Ovary (tissue), 9 donors: Measurements from ENCODE around the gene XXYLT1. TPM values are rescaled to one million over a fixed set of nuclear protein-coding genes. Genes with fewer than 3 reads are reported as not detected.

ENCODE experiments used
- DNase-seq, 5 donors: peaks; one replicate each; pipeline ENCODE4 v3.0.0-alpha.2; 2019 to 2020
- H3K27ac ChIP-seq, 2 donors: fragments of 200-600 bp; one replicate each; pipeline versions ENCODE4 v1.5.1 to v1.8.0; 2019 to 2022
- H3K27me3 ChIP-seq: fragments of 200-600 bp; one replicate; pipeline ENCODE4 v1.8.0; 2022
- H3K36me3 ChIP-seq: fragments of 200-600 bp; sonication (generic); one replicate; pipeline ENCODE4 v1.5.1; 2019
- H3K4me1 ChIP-seq: one replicate; pipeline ENCODE4 v1.8.1; 2013; ENCODE audit warnings: mild to moderate bottlenecking, moderate library complexity; ENCODE audit not compliant: insufficient read depth
- H3K4me3 ChIP-seq: fragments of 200-600 bp; sonication (generic); one replicate; pipeline ENCODE4 v1.5.1; 2017
- H3K9me3 ChIP-seq, 2 donors: fragments of 200-600 bp in 1 of 2; sonication (generic) in 1 of 2; one replicate each; pipeline versions ENCODE4 v1.5.1 to v1.8.1; 2013 to 2019; ENCODE audit warnings: mild to moderate bottlenecking in 1 of 2, moderate library complexity in 1 of 2
- CTCF ChIP-seq, 3 donors: fragments of 450-650 bp in 2 of 3; fragments of 200-600 bp in 1 of 3; IDR thresholded peaks; one replicate each; pipeline versions ENCODE4 v1.5.1 to v1.8.0; 2016 to 2022; ENCODE audit warnings: antibody characterized with exemption in 3 of 3, mild to moderate bottlenecking in 1 of 3
- EP300 ChIP-seq: sonication (generic); formaldehyde crosslinking; IDR thresholded peaks from one replicate; pipeline ENCODE4 v1.6.1; 2017; ENCODE audit warnings: antibody characterized with exemption
- POLR2A ChIP-seq: fragments of 450-650 bp; IDR thresholded peaks from one replicate; pipeline ENCODE4 v1.6.1; 2017; ENCODE audit warnings: antibody characterized with exemption, mild to moderate bottlenecking, moderate library complexity
- WGBS, 3 donors: extraction: QIAGEN DNeasy Blood & Tissue Kit in 1 of 3; methylation state at CpG; one replicate each; pipeline versions ENCODE4 v1.1.5 to v1.1.7; 2013 to 2017; 5-methylcytosine and 5-hydroxymethylcytosine counted together
- intact Hi-C, 4 donors: fragments of 100-400 bp; cut with DNase I; formaldehyde crosslinking; loops; one replicate each; pipeline versions ENCODE4 v1.11.0 to v1.15.1; 2022 to 2023
- polyA plus RNA-seq, 2 donors: library from polyadenylated mRNA; stranded (reverse); fragments of 200-250 nt in 1 of 2; fragments of 350-450 nt in 1 of 2; fragmentation: Illumina TruSeq in 1 of 2; extraction: RNeasy Lipid Tissue Mini Kit (QIAGEN cat#74804) in 1 of 2; gene quantifications; one replicate each; pipeline ENCODE4 v1.2.3, GENCODE V29; 2013 to 2014
- total RNA-seq, 7 donors: library from RNA; depleted of rRNA in 2 of 7; stranded (reverse); fragments of >200 nt in 2 of 7; fragmentation: NEBNext Ultra II Directional in 3 of 7; extraction: Animal tissue kit (Norgen Biotek cat#: 25700) in 3 of 7; gene quantifications; one replicate each; pipeline versions ENCODE4 v1.1.0 to v1.2.4, GENCODE V29; 2016 to 2023
- donor health status: DM: no; HTN: no; CAD: no; lungs with moderate emphysema.
- donor health status: DM: no; HTN: no; CAD: no.
- donor health status: Bipolar disorder and iron deficiency.
- donor health status: DM: yes; HTN: yes; CAD: no.
- donor health status: DM: no; HTN: no; CAD: no.
- donor health status: DM: yes; HTN: yes; CAD: no.

XXYLT1 gene
- total and polyA plus RNA-seq, 9 donors, result 5.6 to 13.6 (median 10.2) TPM

DNA sequence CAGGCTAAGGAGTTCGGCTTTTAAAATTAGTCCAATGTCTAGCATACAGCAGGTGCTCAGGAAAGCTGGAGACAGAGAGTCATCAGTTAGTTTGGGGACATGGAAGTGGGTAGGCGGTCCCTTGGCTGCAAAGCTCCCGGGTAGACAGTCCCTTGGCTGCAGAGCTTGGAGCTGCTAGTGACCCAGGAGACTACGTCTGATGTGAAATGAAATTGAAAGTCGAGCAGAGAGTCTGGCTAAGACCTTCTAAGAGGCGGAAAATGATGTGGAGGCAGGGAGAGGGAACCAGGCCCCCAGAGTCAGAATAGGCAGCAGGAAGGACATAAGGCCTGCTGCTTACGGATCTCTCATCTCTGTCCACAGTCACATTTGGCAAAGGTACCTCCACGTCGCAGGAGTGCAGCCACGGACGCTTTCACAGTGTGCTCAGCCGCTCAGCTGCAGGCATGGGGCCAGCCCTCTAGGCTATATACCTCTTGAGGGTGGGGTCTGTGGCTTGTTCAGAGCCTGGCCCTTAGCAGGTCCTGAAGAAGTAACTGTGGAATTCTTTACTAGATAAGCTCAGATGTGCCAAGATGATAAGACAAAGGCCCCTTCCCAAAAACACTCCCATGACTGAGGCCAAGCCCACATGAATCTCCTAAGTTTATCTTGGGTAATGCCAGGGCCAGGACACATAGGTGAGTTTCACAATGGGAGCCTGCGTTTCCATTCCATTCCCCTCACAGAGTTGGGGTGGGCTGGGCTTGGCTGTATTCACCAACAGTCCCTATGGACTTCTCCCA lies 131.7 kb downstream of the XXYLT1 start:
- H3K27me3 ChIP-seq, result no peaks in the 10 kb centered on the region
- TF ChIP-seq POLR2A, result no peak
- no peak for TF ChIP-seq EP300
- no peak for TF ChIP-seq CTCF (IDR thresholded peaks at IDR 0.05)
- intact Hi-C loops, result no loop called here
- H3K36me3 ChIP-seq, result no peaks in the 10 kb centered on the region
- H3K4me1 ChIP-seq, result peaks cover 2% of the 10 kb centered on the region
- WGBS, 3 donors, result 88 to 92% (median 91%) methylated on average over 13 of the region's 13 CpGs
- H3K4me3 ChIP-seq, result no peak overlapping the region
- H3K9me3 ChIP-seq, result no peaks in the 10 kb centered on the region
- H3K27ac ChIP-seq, result no peak overlapping the region
- no peak for DNase-seq

DNA sequence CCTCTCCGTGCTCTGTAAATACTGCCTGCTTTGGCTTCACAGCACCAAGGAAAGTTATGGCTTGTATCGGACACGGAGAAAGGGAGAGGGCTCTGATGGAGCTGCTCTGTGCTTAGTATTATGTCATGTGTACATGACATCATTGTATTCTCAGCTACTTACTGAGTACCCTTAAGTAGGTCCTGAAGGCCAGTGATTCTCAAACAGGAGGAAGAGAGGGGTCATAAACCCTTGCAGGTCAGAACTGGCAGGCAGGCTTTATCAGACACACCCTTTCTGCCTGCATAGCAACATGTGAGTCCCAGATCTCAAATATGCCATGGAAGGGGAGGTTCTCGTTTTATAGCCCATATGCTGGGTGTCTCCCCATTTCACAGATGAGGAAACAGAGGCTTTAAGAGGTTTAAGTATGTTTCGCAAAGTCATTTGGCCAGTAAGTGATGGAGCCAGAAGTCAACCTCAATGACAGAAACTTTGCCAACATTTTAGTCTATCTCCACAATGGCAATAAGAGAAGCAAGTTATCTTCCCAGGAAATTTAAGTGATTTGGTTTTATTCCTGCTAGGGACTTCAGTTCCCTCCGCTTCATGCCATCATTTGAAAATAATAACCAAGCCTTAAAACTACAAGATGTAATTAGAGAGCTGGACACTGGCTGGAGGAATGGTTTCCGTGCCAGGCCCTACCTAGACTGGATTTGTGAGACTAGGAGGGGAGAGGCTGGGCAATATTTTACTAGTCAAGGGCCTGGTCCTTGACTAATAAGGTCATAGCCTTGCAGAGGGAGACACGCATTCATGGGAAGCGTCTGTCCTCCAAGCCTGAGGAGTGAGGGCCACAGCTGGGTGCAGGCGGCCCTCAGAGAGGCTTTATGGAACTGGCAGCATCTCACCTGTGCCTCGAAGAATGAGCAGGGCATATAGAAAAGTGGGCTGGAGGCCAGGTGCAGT lies 133.0 kb downstream of the XXYLT1 start:
- no peaks in the 10 kb centered on the region for H3K27me3 ChIP-seq
- no peak overlapping the region for H3K4me3 ChIP-seq
- peaks cover 2% of the 10 kb centered on the region for H3K4me1 ChIP-seq
- intact Hi-C loops, result no loop called here
- TF ChIP-seq CTCF (IDR thresholded peaks at IDR 0.05) (no peak), EP300 (no peak), POLR2A (no peak)
- DNase-seq, result no peak
- H3K27ac ChIP-seq, result no peak overlapping the region
- 87 to 88% (median 88%) methylated on average over 11 of the region's 11 CpGs for WGBS, 3 donors
- H3K36me3 ChIP-seq, result no peaks in the 10 kb centered on the region
- H3K9me3 ChIP-seq, result no peaks in the 10 kb centered on the region

DNA sequence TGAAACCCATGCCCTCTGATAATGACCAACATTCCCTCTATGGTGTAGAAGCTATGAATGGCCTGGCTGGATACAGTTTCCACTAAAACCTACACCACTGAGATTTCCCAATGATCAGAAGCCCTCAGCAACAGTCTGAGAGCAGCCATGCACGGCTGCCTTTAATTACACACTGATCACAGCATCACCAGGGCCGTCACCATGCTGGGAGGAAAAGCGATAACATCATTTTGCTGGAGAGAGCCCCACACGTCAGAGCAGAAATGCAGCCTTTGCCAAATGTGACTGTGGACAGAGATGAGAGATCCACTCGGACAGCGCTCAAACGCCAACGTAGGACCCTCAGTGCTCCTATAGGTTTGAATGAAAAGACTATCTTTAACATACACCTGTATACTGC lies 135.0 kb downstream of the XXYLT1 start:
- Histone ChIP-seq H3K4me3 (no peak overlapping the region), H3K4me1 (no peaks in the 10 kb centered on the region), H3K27ac (no peak overlapping the region), H3K27me3 (no peaks in the 10 kb centered on the region), H3K9me3 (no peaks in the 10 kb centered on the region), H3K36me3 (no peaks in the 10 kb centered on the region)
- intact Hi-C loops, result no loop called here
- TF ChIP-seq CTCF (IDR thresholded peaks at IDR 0.05) (no peak), EP300 (no peak), POLR2A (no peak)
- DNase-seq, result no peak
- WGBS, 3 donors, result 84 to 94% (median 88%) methylated on average over 8 of the region's 8 CpGs

DNA sequence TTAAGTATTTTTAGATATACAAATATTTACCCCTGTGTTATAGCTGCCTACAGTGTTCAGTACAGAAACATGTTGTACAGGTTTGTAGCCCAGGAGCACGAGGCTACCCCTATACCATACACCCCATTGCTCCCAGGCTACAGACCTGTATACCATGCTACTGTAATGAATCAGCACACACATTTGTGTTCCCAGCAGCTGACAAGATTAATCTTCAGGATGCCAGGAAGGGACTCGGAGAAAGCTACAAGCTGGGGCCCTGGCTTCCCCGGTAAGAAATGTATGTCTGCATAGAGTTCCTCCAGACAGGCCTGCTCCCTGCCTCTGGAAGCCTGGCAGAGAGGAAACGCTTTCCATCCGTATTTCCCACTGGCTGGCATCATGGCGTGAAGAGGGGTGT lies 136.5 kb downstream of the XXYLT1 start:
- H3K9me3 ChIP-seq, result no peaks in the 10 kb centered on the region
- no peaks in the 10 kb centered on the region for H3K36me3 ChIP-seq
- no peak for DNase-seq
- TF ChIP-seq CTCF (IDR thresholded peaks at IDR 0.05) (no peak), EP300 (no peak), POLR2A (no peak)
- no peaks in the 10 kb centered on the region for H3K27me3 ChIP-seq
- 94 to 97% (median 96%) methylated on average over 6 of the region's 6 CpGs for WGBS, 3 donors
- H3K27ac ChIP-seq, result no peak overlapping the region
- intact Hi-C loops, result no loop called here
- no peaks in the 10 kb centered on the region for H3K4me1 ChIP-seq
- H3K4me3 ChIP-seq, result no peak overlapping the region
